ENCODE data around the gene LMO1.

LMO1 gene

GRCh38 chr11:8239040-8239439 is 24.6 kb downstream of the LMO1 start:
- TF ChIP-seq CTCF (conservative IDR thresholded peaks at IDR 0.05; ENCODE audit: low read length), result no peak
- TF ChIP-seq EZH2phosphoT487 (IDR thresholded peaks at IDR 0.05; ENCODE audit: borderline replicate concordance), result no peak
- H3F3A ChIP-seq (ENCODE audit: low read depth), result no peaks in the 10 kb centered on the region
- H3K36me3 ChIP-seq (ENCODE audit: insufficient read depth, low read length), result no peaks in the 10 kb centered on the region
- H4K20me1 ChIP-seq (ENCODE audit: insufficient read depth, low read length, poor library complexity, severe bottlenecking), result no peaks in the 10 kb centered on the region
- no peak overlapping the region for H3K4me3 ChIP-seq (ENCODE audit: low read length, poor library complexity, severe bottlenecking)
- H2AFZ ChIP-seq (ENCODE audit: low read length), result no peak overlapping the region
- H3K4me1 ChIP-seq (ENCODE audit: insufficient read depth, low read length, poor library complexity, severe bottlenecking), result no peaks in the 10 kb centered on the region
- H3K79me2 ChIP-seq (ENCODE audit: insufficient read depth, low read length), result no peaks in the 10 kb centered on the region
- no peak overlapping the region for H3K4me2 ChIP-seq (ENCODE audit: low read depth, low read length, poor library complexity, severe bottlenecking)
- H3K9me2 ChIP-seq (replicated peaks; ENCODE audit: low read depth, low read length), result no peaks in the 10 kb centered on the region
- H3K9me3 ChIP-seq (ENCODE audit: insufficient read depth, low read depth, low read length), result no peaks in the 10 kb centered on the region
- H3K9ac ChIP-seq (ENCODE audit: low read depth, low read length, poor library complexity, severe bottlenecking), result no peak overlapping the region
- H3K27me3 ChIP-seq (ENCODE audit: insufficient read depth, low read length, poor library complexity, severe bottlenecking), result no peaks in the 10 kb centered on the region

GRCh38 chr11:8237453-8237852 is 26.2 kb downstream of the LMO1 start:
- Histone ChIP-seq H3K79me2 (ENCODE audit: insufficient read depth, low read length) (no peaks in the 10 kb centered on the region), H3K27me3 (ENCODE audit: insufficient read depth, low read length, poor library complexity, severe bottlenecking) (no peaks in the 10 kb centered on the region), H3K9me2 (replicated peaks; ENCODE audit: low read depth, low read length) (no peaks in the 10 kb centered on the region), H4K20me1 (ENCODE audit: insufficient read depth, low read length, poor library complexity, severe bottlenecking) (no peaks in the 10 kb centered on the region), H3K9me3 (ENCODE audit: insufficient read depth, low read depth, low read length) (no peaks in the 10 kb centered on the region), H3K4me3 (ENCODE audit: low read length, poor library complexity, severe bottlenecking) (no peak overlapping the region), H3F3A (ENCODE audit: low read depth) (no peaks in the 10 kb centered on the region), H3K36me3 (ENCODE audit: insufficient read depth, low read length) (no peaks in the 10 kb centered on the region), H2AFZ (ENCODE audit: low read length) (no peak overlapping the region), H3K9ac (ENCODE audit: low read depth, low read length, poor library complexity, severe bottlenecking) (no peak overlapping the region), H3K4me2 (ENCODE audit: low read depth, low read length, poor library complexity, severe bottlenecking) (no peak overlapping the region), H3K4me1 (ENCODE audit: insufficient read depth, low read length, poor library complexity, severe bottlenecking) (no peaks in the 10 kb centered on the region)
- TF ChIP-seq EZH2phosphoT487 (IDR thresholded peaks at IDR 0.05; ENCODE audit: borderline replicate concordance), result no peak
- no peak for TF ChIP-seq CTCF (conservative IDR thresholded peaks at IDR 0.05; ENCODE audit: low read length)

GRCh38 chr11:8235925-8236324 is 27.8 kb downstream of the LMO1 start:
- Histone ChIP-seq H3F3A (ENCODE audit: low read depth) (no peaks in the 10 kb centered on the region), H3K27me3 (ENCODE audit: insufficient read depth, low read length, poor library complexity, severe bottlenecking) (no peaks in the 10 kb centered on the region), H3K4me1 (ENCODE audit: insufficient read depth, low read length, poor library complexity, severe bottlenecking) (no peaks in the 10 kb centered on the region), H3K4me2 (ENCODE audit: low read depth, low read length, poor library complexity, severe bottlenecking) (no peak overlapping the region), H3K36me3 (ENCODE audit: insufficient read depth, low read length) (no peaks in the 10 kb centered on the region), H4K20me1 (ENCODE audit: insufficient read depth, low read length, poor library complexity, severe bottlenecking) (no peaks in the 10 kb centered on the region), H3K9me3 (ENCODE audit: insufficient read depth, low read depth, low read length) (no peaks in the 10 kb centered on the region), H3K4me3 (ENCODE audit: low read length, poor library complexity, severe bottlenecking) (no peak overlapping the region), H3K9ac (ENCODE audit: low read depth, low read length, poor library complexity, severe bottlenecking) (no peak overlapping the region), H3K79me2 (ENCODE audit: insufficient read depth, low read length) (no peaks in the 10 kb centered on the region), H2AFZ (ENCODE audit: low read length) (no peak overlapping the region), H3K9me2 (replicated peaks; ENCODE audit: low read depth, low read length) (no peaks in the 10 kb centered on the region)
- TF ChIP-seq EZH2phosphoT487 (IDR thresholded peaks at IDR 0.05; ENCODE audit: borderline replicate concordance) (no peak), CTCF (conservative IDR thresholded peaks at IDR 0.05; ENCODE audit: low read length) (no peak)

Measured in Loucy (cell line).